SJSA1 (cell line): ENCODE measurements around the gene MXRA7. TPM values are rescaled to one million over a fixed set of nuclear protein-coding genes. Genes with fewer than 3 reads are reported as not detected.

Experiments
- DNase-seq, 2 experiments: peaks; one replicate each; pipeline ENCODE4 v3.0.0-alpha.2; 2015 to 2020; ENCODE audit warnings: low spot score in 2 of 2, low read depth in 1 of 2
- H3K27ac ChIP-seq: fragments of 250-450 bp; sonication (Bioruptor Pico); 2 replicates; pipeline ENCODE4 v1.5.1; 2020; ENCODE audit warnings: mild to moderate bottlenecking, moderate library complexity
- H3K27me3 ChIP-seq: fragments of 250-450 bp; sonication (Bioruptor Pico); replicated peaks from 2 replicates; pipeline ENCODE4 v1.5.1; 2020; ENCODE audit warnings: mild to moderate bottlenecking, moderate library complexity
- H3K36me3 ChIP-seq: fragments of 250-450 bp; sonication (Bioruptor Pico); 2 replicates; pipeline ENCODE4 v1.5.1; 2020; ENCODE audit warnings: mild to moderate bottlenecking
- H3K4me1 ChIP-seq: fragments of 250-450 bp; sonication (Bioruptor Pico); replicated peaks from 2 replicates; pipeline ENCODE4 v1.6.1; 2021; ENCODE audit warnings: mild to moderate bottlenecking
- H3K4me3 ChIP-seq: fragments of 250-450 bp; sonication (Bioruptor Pico); 2 replicates; pipeline ENCODE4 v1.5.1; 2020; ENCODE audit warnings: mild to moderate bottlenecking
- H3K9me3 ChIP-seq: fragments of 250-450 bp; sonication (Bioruptor Pico); replicated peaks from 2 replicates; pipeline ENCODE4 v1.5.1; 2020; ENCODE audit warnings: mild to moderate bottlenecking
- total RNA-seq: library from RNA; depleted of rRNA; stranded (reverse); fragments of >200 nt; shearing (Covaris generic); gene quantifications from 2 replicates; pipeline ENCODE4 v1.2.3, GENCODE V29; 2014

Gene MXRA7
- total RNA-seq, 1 experiment from 2014 or later = 546 TPM

- Histone ChIP-seq H3K27ac (peak overlapping the region; percentile 94), H3K27me3 (no peaks in the 10 kb centered on the region), H3K9me3 (no peaks in the 10 kb centered on the region), H3K4me1 (peaks cover 75% of the 10 kb centered on the region), H3K36me3 (peaks cover 35% of the 10 kb centered on the region), H3K4me3 (no peak overlapping the region)
- peak in 1 of 2 experiments; percentile 26 for DNase-seq
These were observed 20.9 kb downstream of the MXRA7 start for GRCh38 chr17:76689859-76690258.

GRCh38 chr17:76688165-76688622, 22.6 kb downstream of the MXRA7 start:
- H3K9me3 ChIP-seq = no peaks in the 10 kb centered on the region
- peaks cover 49% of the 10 kb centered on the region for H3K36me3 ChIP-seq
- DNase-seq = no peak
- H3K4me1 ChIP-seq = peaks cover 66% of the 10 kb centered on the region
- no peak overlapping the region for H3K4me3 ChIP-seq
- peak overlapping the region; percentile 80 for H3K27ac ChIP-seq
- no peaks in the 10 kb centered on the region for H3K27me3 ChIP-seq

GRCh38 chr17:76687298-76688164, 23.2 kb downstream of the MXRA7 start:
- Histone ChIP-seq H3K9me3 (no peaks in the 10 kb centered on the region), H3K27ac (peak overlapping the region; percentile 80), H3K4me1 (peaks cover 66% of the 10 kb centered on the region), H3K27me3 (no peaks in the 10 kb centered on the region), H3K36me3 (peaks cover 56% of the 10 kb centered on the region), H3K4me3 (no peak overlapping the region)
- no peak for DNase-seq

- no peak overlapping the region for H3K4me3 ChIP-seq
- no peak for DNase-seq
- no peaks in the 10 kb centered on the region for H3K9me3 ChIP-seq
- no peak overlapping the region for H3K27ac ChIP-seq
- H3K4me1 ChIP-seq = peaks cover 66% of the 10 kb centered on the region
- H3K27me3 ChIP-seq = no peaks in the 10 kb centered on the region
- H3K36me3 ChIP-seq = peaks cover 64% of the 10 kb centered on the region
These were observed 24.0 kb downstream of the MXRA7 start for GRCh38 chr17:76686538-76687297.

- H3K9me3 ChIP-seq = no peaks in the 10 kb centered on the region
- no peak overlapping the region for H3K27ac ChIP-seq
- DNase-seq = no peak
These were observed 24.9 kb downstream of the MXRA7 start for GRCh38 chr17:76685846-76686245.

GRCh38 chr17:76685366-76685765, 25.4 kb downstream of the MXRA7 start:
- H3K4me1 ChIP-seq = peaks cover 60% of the 10 kb centered on the region
- no peaks in the 10 kb centered on the region for H3K27me3 ChIP-seq
- H3K36me3 ChIP-seq = peaks cover 77% of the 10 kb centered on the region
- H3K4me3 ChIP-seq = no peak overlapping the region
- no peaks in the 10 kb centered on the region for H3K9me3 ChIP-seq
- DNase-seq = no peak
- no peak overlapping the region for H3K27ac ChIP-seq

More at GRCh38 chr17:76685846-76686245, 24.9 kb downstream of the MXRA7 start:
- peaks cover 65% of the 10 kb centered on the region for H3K4me1 ChIP-seq
- H3K4me3 ChIP-seq = no peak overlapping the region
- H3K27me3 ChIP-seq = no peaks in the 10 kb centered on the region
- peaks cover 73% of the 10 kb centered on the region for H3K36me3 ChIP-seq

- DNase-seq = no peak
- H3K36me3 ChIP-seq = peaks cover 77% of the 10 kb centered on the region
These were observed 26.0 kb downstream of the MXRA7 start for GRCh38 chr17:76684756-76685155.

GRCh38 chr17:76683921-76684745, 26.6 kb downstream of the MXRA7 start:
- peaks cover 81% of the 10 kb centered on the region for H3K36me3 ChIP-seq

More at GRCh38 chr17:76684756-76685155, 26.0 kb downstream of the MXRA7 start:
- H3K27ac ChIP-seq = no peak overlapping the region
- no peak overlapping the region for H3K4me3 ChIP-seq
- H3K27me3 ChIP-seq = no peaks in the 10 kb centered on the region
- H3K9me3 ChIP-seq = no peaks in the 10 kb centered on the region
- peaks cover 54% of the 10 kb centered on the region for H3K4me1 ChIP-seq

GRCh38 chr17:76683011-76683755, 27.6 kb downstream of the MXRA7 start:
- peaks cover 89% of the 10 kb centered on the region for H3K36me3 ChIP-seq
- H3K4me1 ChIP-seq = peaks cover 38% of the 10 kb centered on the region
- H3K27me3 ChIP-seq = no peaks in the 10 kb centered on the region
- peak; percentile 47 to 72 for DNase-seq
- no peaks in the 10 kb centered on the region for H3K9me3 ChIP-seq
- no peak overlapping the region for H3K27ac ChIP-seq
- no peak overlapping the region for H3K4me3 ChIP-seq

More at GRCh38 chr17:76683921-76684745, 26.6 kb downstream of the MXRA7 start:
- DNase-seq = no peak
- Histone ChIP-seq H3K4me3 (no peak overlapping the region), H3K27ac (no peak overlapping the region), H3K9me3 (no peaks in the 10 kb centered on the region), H3K4me1 (peaks cover 48% of the 10 kb centered on the region), H3K27me3 (no peaks in the 10 kb centered on the region)

- Histone ChIP-seq H3K4me1 (peaks cover 29% of the 10 kb centered on the region), H3K27me3 (no peaks in the 10 kb centered on the region), H3K36me3 (peaks cover 88% of the 10 kb centered on the region), H3K4me3 (no peak overlapping the region), H3K9me3 (no peaks in the 10 kb centered on the region), H3K27ac (no peak overlapping the region)
- peak; percentile 68 to 69 for DNase-seq
These were observed 28.5 kb downstream of the MXRA7 start for GRCh38 chr17:76682296-76682695.

GRCh38 chr17:76681222-76682137, 29.3 kb downstream of the MXRA7 start:
- Histone ChIP-seq H3K36me3 (peaks cover 88% of the 10 kb centered on the region), H3K27ac (no peak overlapping the region), H3K4me3 (no peak overlapping the region), H3K4me1 (peaks cover 36% of the 10 kb centered on the region), H3K9me3 (no peaks in the 10 kb centered on the region), H3K27me3 (no peaks in the 10 kb centered on the region)
- DNase-seq = peak; percentile 84 to 88

GRCh38 chr17:76679239-76679638, 31.5 kb downstream of the MXRA7 start:
- H3K9me3 ChIP-seq = no peaks in the 10 kb centered on the region
- no peaks in the 10 kb centered on the region for H3K27me3 ChIP-seq
- H3K36me3 ChIP-seq = peaks cover 86% of the 10 kb centered on the region
- peaks cover 44% of the 10 kb centered on the region for H3K4me1 ChIP-seq
- H3K4me3 ChIP-seq = no peak overlapping the region
- no peak for DNase-seq
- H3K27ac ChIP-seq = no peak overlapping the region
